CD4-positive, alpha-beta T cell treated with Interferon alpha-2 for 1 hour (primary cell): ENCODE data around the gene KLF9.

Source experiments
- DNase-seq, 2 donors: peaks; one replicate each; pipeline ENCODE4 v3.0.0-alpha.2; 2020 to 2022

Gene KLF9

DNA sequence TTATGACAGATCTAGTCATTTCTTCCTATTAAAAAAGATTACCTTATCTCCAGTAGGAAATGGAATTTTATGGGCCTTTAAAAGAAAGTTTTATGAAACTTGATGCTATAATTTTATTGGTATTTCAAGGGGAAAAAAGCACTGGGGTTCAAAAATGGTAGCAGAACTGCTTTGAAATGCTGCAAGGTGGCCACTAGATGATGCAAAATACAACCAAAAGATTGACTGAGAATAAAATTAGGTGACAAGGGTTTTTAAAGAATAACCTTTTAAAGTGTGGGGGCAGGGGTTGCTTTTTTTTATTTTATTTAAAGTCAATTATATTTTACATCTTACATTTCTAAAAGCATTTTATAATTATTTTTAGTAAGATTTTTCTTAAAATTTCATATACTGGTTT, 61.7 kb downstream of the KLF9 start:
- DNase-seq = peak in 1 of 2 donors; percentile 40

DNA sequence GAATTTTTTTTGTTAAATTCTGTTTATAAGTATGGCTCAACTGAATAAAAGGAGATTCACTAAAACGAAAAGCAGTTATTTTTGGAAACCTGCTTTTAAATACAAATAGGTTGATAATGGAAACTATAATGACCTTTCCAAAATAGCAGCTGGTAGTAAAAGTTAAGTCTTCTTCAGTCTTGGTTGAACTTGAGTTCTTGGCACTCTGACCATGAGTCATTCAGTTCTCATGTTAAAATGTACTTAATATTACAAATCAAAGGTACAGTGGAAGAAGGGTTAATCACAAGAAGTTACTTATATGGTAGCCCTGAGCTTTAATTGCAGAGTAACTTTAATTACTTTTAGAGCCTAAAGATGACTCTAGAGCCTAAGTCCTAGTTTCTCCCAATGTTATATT, 62.1 kb downstream of the KLF9 start:
- no peak for DNase-seq

DNA sequence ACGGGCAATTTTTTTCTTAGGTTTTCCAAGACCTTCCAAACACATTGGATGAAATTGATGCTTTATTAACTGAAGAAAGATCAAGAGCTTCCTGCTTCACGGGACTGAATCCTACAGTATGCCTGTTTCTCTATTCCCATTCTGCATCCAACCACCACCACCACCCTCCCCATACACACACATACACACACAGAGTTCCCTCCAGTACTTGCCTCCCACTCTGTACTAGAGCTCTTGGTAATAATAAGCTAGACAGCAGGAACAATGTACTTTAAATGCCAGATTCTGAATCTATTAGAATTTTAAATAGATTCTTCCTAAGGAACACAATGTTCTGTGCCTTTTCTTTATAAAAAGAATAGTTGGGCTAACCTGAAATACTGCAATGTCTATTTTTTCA, 67.4 kb downstream of the KLF9 start:
- no peak for DNase-seq

DNA sequence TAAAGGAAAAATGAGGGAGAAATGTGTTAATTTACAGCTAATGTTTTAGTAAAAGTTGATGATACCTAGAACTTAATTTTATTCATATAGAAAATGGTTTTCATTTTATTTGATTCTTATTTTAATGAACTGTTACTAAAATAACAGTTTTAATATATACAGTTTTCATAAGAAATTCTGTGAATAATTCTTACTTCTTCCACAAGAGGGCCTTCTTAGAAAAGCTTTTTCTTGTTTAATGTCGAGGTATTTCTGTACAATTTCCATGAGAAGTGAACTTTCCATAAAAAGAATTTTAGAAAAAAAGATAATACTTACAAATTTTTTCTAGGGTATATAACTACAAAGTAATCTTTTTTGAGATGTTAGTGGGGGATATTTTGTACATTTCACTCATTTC, 73.9 kb downstream of the KLF9 start:
- DNase-seq = peak in 1 of 2 donors; percentile 43
